OCI-LY1 (cell line): ENCODE results near the gene CIAO3.

Source experiments
- H2AFZ ChIP-seq: fragments of 200-600 bp; sonication (generic), shearing (Covaris generic); 2 replicates; pipeline ENCODE4 v1.6.0; 2014; ENCODE audit warnings: antibody characterized with exemption, mild to moderate bottlenecking, low read length
- H3F3A ChIP-seq: fragments of 200-600 bp; sonication (generic), shearing (Covaris generic); 2 replicates; pipeline ENCODE4 v1.6.0; 2014; ENCODE audit warnings: mild to moderate bottlenecking, antibody characterized with exemption, low read length, moderate library complexity; ENCODE audit not compliant: insufficient read depth
- H3K27ac ChIP-seq: fragments of 200-600 bp; sonication (generic); 2 replicates; pipeline ENCODE4 v1.5.1; 2014; ENCODE audit warnings: low read length, mixed run types, mild to moderate bottlenecking, low read depth; ENCODE audit not compliant: poor library complexity, severe bottlenecking
- H3K27me3 ChIP-seq: fragments of 200-600 bp; sonication (generic); 2 replicates; pipeline ENCODE4 v1.6.0; 2014; ENCODE audit warnings: antibody characterized with exemption, mild to moderate bottlenecking, low read length, moderate library complexity; ENCODE audit not compliant: insufficient read depth
- H3K36me3 ChIP-seq: fragments of 200-600 bp; sonication (generic); 2 replicates; pipeline ENCODE4 v1.6.1; 2014; ENCODE audit warnings: mild to moderate bottlenecking, antibody characterized with exemption, low read length, moderate library complexity, mixed read lengths; ENCODE audit not compliant: insufficient read depth
- H3K4me1 ChIP-seq: fragments of 200-600 bp; sonication (generic); 2 replicates; pipeline ENCODE4 v1.5.1; 2014; ENCODE audit warnings: mild to moderate bottlenecking, low read length, moderate library complexity; ENCODE audit not compliant: insufficient read depth, severe bottlenecking
- H3K4me2 ChIP-seq: fragments of 200-600 bp; sonication (generic), shearing (Covaris generic); 2 replicates; pipeline ENCODE4 v1.6.1; 2014; ENCODE audit warnings: low read length
- H3K4me3 ChIP-seq: fragments of 200-600 bp; sonication (generic); 2 replicates; pipeline ENCODE4 v1.5.1; 2014; ENCODE audit warnings: low read length, low read depth, mild to moderate bottlenecking, mixed read lengths; ENCODE audit not compliant: poor library complexity, severe bottlenecking
- H3K79me2 ChIP-seq: fragments of 200-600 bp; shearing (Covaris generic); 2 replicates; pipeline ENCODE4 v1.6.1; 2016; ENCODE audit warnings: mixed run types, low read length, mixed read lengths; ENCODE audit not compliant: insufficient read depth
- H3K9ac ChIP-seq: fragments of 200-600 bp; sonication (generic), shearing (Covaris generic); 2 replicates; pipeline ENCODE4 v1.6.1; 2014; ENCODE audit warnings: mild to moderate bottlenecking, low read length, mixed read lengths
- H3K9me2 ChIP-seq: fragments of 200-600 bp; sonication (generic), shearing (Covaris generic); 2 replicates; pipeline ENCODE4 v1.6.1; 2014; ENCODE audit warnings: low read depth, mild to moderate bottlenecking, low read length, mixed read lengths
- H3K9me3 ChIP-seq: fragments of 200-600 bp; shearing (Covaris generic); 2 replicates; pipeline ENCODE4 v1.6.1; 2014; ENCODE audit warnings: low read length, mixed read lengths
- H4K20me1 ChIP-seq: fragments of 200-600 bp; sonication (generic), shearing (Covaris generic); 2 replicates; pipeline ENCODE4 v1.6.0; 2016; ENCODE audit warnings: mild to moderate bottlenecking, low read length; ENCODE audit not compliant: insufficient read depth
- EZH2 ChIP-seq: fragments of 200-600 bp; sonication (generic), shearing (Covaris generic); IDR thresholded peaks from 2 replicates; pipeline ENCODE4 v1.8.0; 2017; ENCODE audit warnings: borderline replicate concordance, mixed run types, mild to moderate bottlenecking, antibody characterized with exemption, low read length, moderate library complexity, mixed read lengths
- TF ChIP-seq, protein P1 (sequence below): fragments of 200-600 bp; sonication (generic), shearing (Covaris generic); IDR thresholded peaks from 2 replicates; pipeline ENCODE4 v1.5.1; 2017; ENCODE audit warnings: mild to moderate bottlenecking, antibody characterized with exemption, low read length, moderate library complexity, mixed read lengths

CIAO3 gene

GRCh38 chr16:782766-783403, 42.1 kb upstream of the CIAO3 start:
- Histone ChIP-seq H3K36me3 (peaks cover 22% of the 10 kb centered on the region), H3K4me2 (no peak overlapping the region), H3K27me3 (no peaks in the 10 kb centered on the region; the same call in 1 of the 2 replicates), H3K9me3 (no peaks in the 10 kb centered on the region), H3K79me2 (no peaks in the 10 kb centered on the region), H2AFZ (no peak overlapping the region), H3F3A (no peaks in the 10 kb centered on the region), H3K9me2 (no peaks in the 10 kb centered on the region), H3K4me3 (no peak overlapping the region), H4K20me1 (no peaks in the 10 kb centered on the region), H3K4me1 (peaks cover 11% of the 10 kb centered on the region), H3K27ac (no peak overlapping the region), H3K9ac (no peak overlapping the region)
- TF ChIP-seq, protein P1, sequence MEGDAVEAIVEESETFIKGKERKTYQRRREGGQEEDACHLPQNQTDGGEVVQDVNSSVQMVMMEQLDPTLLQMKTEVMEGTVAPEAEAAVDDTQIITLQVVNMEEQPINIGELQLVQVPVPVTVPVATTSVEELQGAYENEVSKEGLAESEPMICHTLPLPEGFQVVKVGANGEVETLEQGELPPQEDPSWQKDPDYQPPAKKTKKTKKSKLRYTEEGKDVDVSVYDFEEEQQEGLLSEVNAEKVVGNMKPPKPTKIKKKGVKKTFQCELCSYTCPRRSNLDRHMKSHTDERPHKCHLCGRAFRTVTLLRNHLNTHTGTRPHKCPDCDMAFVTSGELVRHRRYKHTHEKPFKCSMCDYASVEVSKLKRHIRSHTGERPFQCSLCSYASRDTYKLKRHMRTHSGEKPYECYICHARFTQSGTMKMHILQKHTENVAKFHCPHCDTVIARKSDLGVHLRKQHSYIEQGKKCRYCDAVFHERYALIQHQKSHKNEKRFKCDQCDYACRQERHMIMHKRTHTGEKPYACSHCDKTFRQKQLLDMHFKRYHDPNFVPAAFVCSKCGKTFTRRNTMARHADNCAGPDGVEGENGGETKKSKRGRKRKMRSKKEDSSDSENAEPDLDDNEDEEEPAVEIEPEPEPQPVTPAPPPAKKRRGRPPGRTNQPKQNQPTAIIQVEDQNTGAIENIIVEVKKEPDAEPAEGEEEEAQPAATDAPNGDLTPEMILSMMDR: no peak
- no peak for TF ChIP-seq EZH2

- Histone ChIP-seq H3F3A (no peaks in the 10 kb centered on the region), H3K9ac (no peak overlapping the region), H4K20me1 (no peaks in the 10 kb centered on the region), H3K4me2 (no peak overlapping the region), H3K27ac (no peak overlapping the region), H3K4me3 (no peak overlapping the region), H3K4me1 (peaks cover 7% of the 10 kb centered on the region), H3K36me3 (peaks cover 22% of the 10 kb centered on the region), H3K79me2 (no peaks in the 10 kb centered on the region), H2AFZ (no peak overlapping the region), H3K27me3 (no peaks in the 10 kb centered on the region; the same call in 1 of the 2 replicates), H3K9me2 (no peaks in the 10 kb centered on the region), H3K9me3 (no peaks in the 10 kb centered on the region)
- TF ChIP-seq, protein P1: no peak
- no peak for TF ChIP-seq EZH2
Observed at GRCh38 chr16:782258-782657, 41.5 kb upstream of the CIAO3 start.

- H3K4me3 ChIP-seq: no peak overlapping the region
- H3K27ac ChIP-seq: no peak overlapping the region
- no peaks in the 10 kb centered on the region for H4K20me1 ChIP-seq
- no peaks in the 10 kb centered on the region for H3F3A ChIP-seq
- no peaks in the 10 kb centered on the region; the same call in 1 of the 2 replicates for H3K27me3 ChIP-seq
- no peak overlapping the region for H2AFZ ChIP-seq
- H3K79me2 ChIP-seq: no peaks in the 10 kb centered on the region
- peaks cover 16% of the 10 kb centered on the region for H3K36me3 ChIP-seq
- H3K9ac ChIP-seq: no peak overlapping the region
- H3K9me2 ChIP-seq: no peaks in the 10 kb centered on the region
- H3K4me2 ChIP-seq: no peak overlapping the region
- no peaks in the 10 kb centered on the region for H3K4me1 ChIP-seq
- TF ChIP-seq EZH2: no peak
- TF ChIP-seq, protein P1: no peak
- no peaks in the 10 kb centered on the region for H3K9me3 ChIP-seq
Observed at GRCh38 chr16:781346-782010, 40.7 kb upstream of the CIAO3 start.
